ELF-1 (cell line): ENCODE measurements around the gene SIMC1.
"Not testable (repeated sequence)": the region's sequence is repeated elsewhere in the genome, so short reads cannot be mapped to it uniquely, and the experiment has no call there.

Source experiments
- DNase-seq: peaks from one replicate; pipeline ENCODE4 v3.0.0-alpha.2; 2016; ENCODE audit warnings: low read depth, low spot score

The SIMC1 gene

GRCh38 chr5:176290057-176290840 is 52.0 kb downstream of the SIMC1 start:
- not testable (repeated sequence) for DNase-seq

GRCh38 chr5:176305356-176305755 is 67.1 kb downstream of the SIMC1 start:
- DNase-seq, result not testable (repeated sequence)

- DNase-seq, result no peak
These were observed 79.5 kb downstream of the SIMC1 start for GRCh38 chr5:176317534-176318374.

- DNase-seq, result no peak
These were observed 81.8 kb downstream of the SIMC1 start for GRCh38 chr5:176319827-176320554.

GRCh38 chr5:176320577-176320976 is 82.4 kb downstream of the SIMC1 start:
- no peak for DNase-seq

GRCh38 chr5:176334031-176334770 is 96.0 kb downstream of the SIMC1 start:
- no peak for DNase-seq

GRCh38 chr5:176337913-176338312 is 99.7 kb downstream of the SIMC1 start:
- DNase-seq, result no peak

GRCh38 chr5:176339304-176339703 is 101.1 kb downstream of the SIMC1 start:
- DNase-seq, result no peak

- DNase-seq, result no peak
These were observed 103.3 kb downstream of the SIMC1 start for GRCh38 chr5:176341325-176342157.

GRCh38 chr5:176342158-176342483 is 103.9 kb downstream of the SIMC1 start:
- no peak for DNase-seq

- no peak for DNase-seq
These were observed 104.7 kb downstream of the SIMC1 start for GRCh38 chr5:176342766-176343458.

- no peak for DNase-seq
These were observed 112.2 kb downstream of the SIMC1 start for GRCh38 chr5:176350416-176350815.

- peak; percentile 35 for DNase-seq
These were observed 114.1 kb downstream of the SIMC1 start for GRCh38 chr5:176352116-176352878.

GRCh38 chr5:176353533-176353932 is 115.3 kb downstream of the SIMC1 start:
- DNase-seq, result no peak

- peak; percentile 17 for DNase-seq
These were observed 117.4 kb downstream of the SIMC1 start for GRCh38 chr5:176355400-176356178.

GRCh38 chr5:176356179-176356566 is 117.9 kb downstream of the SIMC1 start:
- no peak for DNase-seq

GRCh38 chr5:176359658-176360057 is 121.4 kb downstream of the SIMC1 start:
- no peak for DNase-seq

GRCh38 chr5:176360894-176361436 is 122.7 kb downstream of the SIMC1 start:
- no peak for DNase-seq
